Measurements from ENCODE around the gene MDK.
A peak's percentile ranks its signal among the peaks of the same experiment; 100 is the strongest.

Gene MDK

DNA sequence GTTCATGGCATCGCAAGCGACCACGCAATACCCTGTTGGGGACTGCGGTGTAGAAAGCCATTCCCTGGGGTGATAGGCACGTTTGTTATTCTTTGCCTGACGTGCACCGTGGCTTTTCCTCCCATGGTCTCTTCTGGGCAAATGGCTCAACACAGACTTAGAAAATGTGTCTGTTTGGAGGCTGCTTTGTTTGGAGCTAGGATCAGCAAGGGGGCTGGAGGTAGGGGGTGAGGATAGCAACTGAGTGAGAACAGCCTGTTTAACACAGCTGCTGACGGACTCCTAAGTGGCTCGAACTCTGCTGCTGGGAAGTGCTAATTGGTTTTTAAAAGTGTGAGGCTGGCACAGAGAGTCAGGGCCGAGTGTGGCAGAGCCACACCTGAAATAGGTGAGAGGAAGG, 26.2 kb downstream of the MDK start:
- no peaks in the 10 kb centered on the region for H3K4me1 ChIP-seq (ENCODE audit: insufficient read depth, low read length, severe bottlenecking)
- H3K4me2 ChIP-seq (ENCODE audit: low read length): no peak overlapping the region
- no peak overlapping the region for H3K27ac ChIP-seq (ENCODE audit: low read depth, low read length, poor library complexity, severe bottlenecking)

DNA sequence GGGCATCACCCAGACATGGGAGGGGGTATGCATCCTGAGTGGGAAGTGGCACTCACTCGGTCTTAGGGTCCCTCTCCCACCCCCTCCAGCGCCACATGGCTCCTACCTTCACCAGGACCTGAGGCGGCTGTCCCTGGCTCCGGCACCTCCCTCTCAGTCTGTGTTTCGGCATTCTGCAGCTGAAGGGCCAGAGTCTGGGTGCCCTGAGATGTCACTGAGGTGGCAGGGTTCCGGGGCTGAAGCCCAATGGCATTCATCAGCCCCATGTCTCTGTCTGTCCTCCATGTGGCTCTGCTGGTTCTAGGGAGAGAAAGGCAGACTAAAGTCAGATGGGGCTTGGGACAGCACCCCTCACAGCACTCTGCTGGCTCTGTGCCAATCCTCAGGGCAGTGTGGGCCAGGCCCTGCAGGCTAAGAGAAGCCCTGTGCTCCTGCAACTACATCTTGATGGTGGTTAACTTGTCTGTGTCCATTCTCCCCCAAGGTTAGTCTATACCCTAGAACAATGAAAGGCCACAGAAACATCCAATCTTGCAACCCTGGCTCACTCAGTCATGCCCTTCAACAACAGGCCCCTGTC, 27.0 kb downstream of the MDK start:
- H3K27me3 ChIP-seq (ENCODE audit: insufficient read depth, low read length): no peaks in the 10 kb centered on the region
- no peaks in the 10 kb centered on the region for H4K20me1 ChIP-seq (ENCODE audit: insufficient read depth, low read length)

More for the DNA sequence above, 26.2 kb downstream of the MDK start:
- H3K9me3 ChIP-seq (ENCODE audit: low read length): no peaks in the 10 kb centered on the region
- no peak overlapping the region for H3K9ac ChIP-seq (ENCODE audit: low read length)
- no peaks in the 10 kb centered on the region for H4K20me1 ChIP-seq (ENCODE audit: insufficient read depth, low read length)
- H3F3A ChIP-seq (ENCODE audit: insufficient read depth, low read length): no peaks in the 10 kb centered on the region
- H3K9me2 ChIP-seq (ENCODE audit: low read depth, low read length): no peaks in the 10 kb centered on the region
- H2AFZ ChIP-seq (ENCODE audit: low read length): no peak overlapping the region
- H3K27me3 ChIP-seq (ENCODE audit: insufficient read depth, low read length): no peaks in the 10 kb centered on the region
- H3K4me3 ChIP-seq (ENCODE audit: low read depth, low read length, poor library complexity, severe bottlenecking): no peak overlapping the region
- TF ChIP-seq EZH2 (IDR thresholded peaks at IDR 0.05; ENCODE audit: borderline replicate concordance, low read length): no peak
- TF ChIP-seq, protein P1, sequence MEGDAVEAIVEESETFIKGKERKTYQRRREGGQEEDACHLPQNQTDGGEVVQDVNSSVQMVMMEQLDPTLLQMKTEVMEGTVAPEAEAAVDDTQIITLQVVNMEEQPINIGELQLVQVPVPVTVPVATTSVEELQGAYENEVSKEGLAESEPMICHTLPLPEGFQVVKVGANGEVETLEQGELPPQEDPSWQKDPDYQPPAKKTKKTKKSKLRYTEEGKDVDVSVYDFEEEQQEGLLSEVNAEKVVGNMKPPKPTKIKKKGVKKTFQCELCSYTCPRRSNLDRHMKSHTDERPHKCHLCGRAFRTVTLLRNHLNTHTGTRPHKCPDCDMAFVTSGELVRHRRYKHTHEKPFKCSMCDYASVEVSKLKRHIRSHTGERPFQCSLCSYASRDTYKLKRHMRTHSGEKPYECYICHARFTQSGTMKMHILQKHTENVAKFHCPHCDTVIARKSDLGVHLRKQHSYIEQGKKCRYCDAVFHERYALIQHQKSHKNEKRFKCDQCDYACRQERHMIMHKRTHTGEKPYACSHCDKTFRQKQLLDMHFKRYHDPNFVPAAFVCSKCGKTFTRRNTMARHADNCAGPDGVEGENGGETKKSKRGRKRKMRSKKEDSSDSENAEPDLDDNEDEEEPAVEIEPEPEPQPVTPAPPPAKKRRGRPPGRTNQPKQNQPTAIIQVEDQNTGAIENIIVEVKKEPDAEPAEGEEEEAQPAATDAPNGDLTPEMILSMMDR (IDR thresholded peaks at IDR 0.05; ENCODE audit: low read length): no peak
- H3K79me2 ChIP-seq (ENCODE audit: insufficient read depth, low read length): no peaks in the 10 kb centered on the region
- H3K36me3 ChIP-seq (ENCODE audit: insufficient read depth, low read length): peaks cover 33% of the 10 kb centered on the region; the same call in 1 of the 2 replicates

DNA sequence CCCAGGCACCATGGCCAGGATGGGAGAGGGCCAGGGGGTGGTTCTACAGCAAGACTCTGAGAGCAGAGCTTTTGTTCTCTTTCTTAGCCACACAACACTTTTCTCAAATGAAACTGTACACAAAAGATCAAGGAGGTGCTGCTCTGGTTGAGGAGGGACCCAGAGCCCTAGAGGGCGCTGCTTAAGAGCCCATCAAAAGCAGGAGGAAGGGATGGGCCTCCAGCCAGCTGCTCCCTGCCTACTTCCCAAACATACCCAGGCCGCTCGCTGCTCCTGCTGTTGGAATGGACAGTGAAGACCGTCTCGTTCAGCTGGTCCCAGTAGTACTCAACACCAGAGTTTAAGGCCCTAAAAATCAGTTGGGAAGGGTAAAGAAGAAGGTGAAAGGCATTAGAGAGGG, 28.6 kb downstream of the MDK start:
- no peak overlapping the region for H2AFZ ChIP-seq (ENCODE audit: low read length)
- H3K4me1 ChIP-seq (ENCODE audit: insufficient read depth, low read length, severe bottlenecking): no peaks in the 10 kb centered on the region
- H3K79me2 ChIP-seq (ENCODE audit: insufficient read depth, low read length): no peaks in the 10 kb centered on the region
- no peak overlapping the region for H3K27ac ChIP-seq (ENCODE audit: low read depth, low read length, poor library complexity, severe bottlenecking)
- H3K9ac ChIP-seq (ENCODE audit: low read length): no peak overlapping the region
- no peaks in the 10 kb centered on the region for H3F3A ChIP-seq (ENCODE audit: insufficient read depth, low read length)
- no peaks in the 10 kb centered on the region for H4K20me1 ChIP-seq (ENCODE audit: insufficient read depth, low read length)
- no peaks in the 10 kb centered on the region for H3K9me3 ChIP-seq (ENCODE audit: low read length)
- TF ChIP-seq, protein P1 (IDR thresholded peaks at IDR 0.05; ENCODE audit: low read length): peak; percentile 35; the same call in 1 of the 2 replicates
- no peak for TF ChIP-seq EZH2 (IDR thresholded peaks at IDR 0.05; ENCODE audit: borderline replicate concordance, low read length)
- H3K27me3 ChIP-seq (ENCODE audit: insufficient read depth, low read length): no peaks in the 10 kb centered on the region
- no peak overlapping the region for H3K4me2 ChIP-seq (ENCODE audit: low read length)
- no peaks in the 10 kb centered on the region for H3K9me2 ChIP-seq (ENCODE audit: low read depth, low read length)
- H3K4me3 ChIP-seq (ENCODE audit: low read depth, low read length, poor library complexity, severe bottlenecking): no peak overlapping the region
- H3K36me3 ChIP-seq (ENCODE audit: insufficient read depth, low read length): peaks cover 25% of the 10 kb centered on the region; the same call in 1 of the 2 replicates

More for the DNA sequence above, 27.0 kb downstream of the MDK start:
- Histone ChIP-seq H3K9ac (ENCODE audit: low read length) (no peak overlapping the region), H3K4me3 (ENCODE audit: low read depth, low read length, poor library complexity, severe bottlenecking) (no peak overlapping the region), H3K36me3 (ENCODE audit: insufficient read depth, low read length) (peaks cover 26% of the 10 kb centered on the region; the same call in 1 of the 2 replicates), H3K9me2 (ENCODE audit: low read depth, low read length) (no peaks in the 10 kb centered on the region), H3K4me2 (ENCODE audit: low read length) (no peak overlapping the region), H3K9me3 (ENCODE audit: low read length) (no peaks in the 10 kb centered on the region), H3K4me1 (ENCODE audit: insufficient read depth, low read length, severe bottlenecking) (no peaks in the 10 kb centered on the region), H3F3A (ENCODE audit: insufficient read depth, low read length) (no peaks in the 10 kb centered on the region), H3K79me2 (ENCODE audit: insufficient read depth, low read length) (no peaks in the 10 kb centered on the region), H2AFZ (ENCODE audit: low read length) (no peak overlapping the region), H3K27ac (ENCODE audit: low read depth, low read length, poor library complexity, severe bottlenecking) (no peak overlapping the region)
- TF ChIP-seq EZH2 (IDR thresholded peaks at IDR 0.05; ENCODE audit: borderline replicate concordance, low read length): no peak
- TF ChIP-seq, protein P1 (IDR thresholded peaks at IDR 0.05; ENCODE audit: low read length): no peak
